K562 (cell line): ENCODE results near the gene OR14A16. TPM values are rescaled to one million over a fixed set of nuclear protein-coding genes. Genes with fewer than 3 reads are reported as not detected.

Experiments
- CEBPB ChIP-seq: fragments of 450-650 bp; IDR thresholded peaks from 2 replicates; pipeline ENCODE4 v1.6.1; 2016; ENCODE audit warnings: missing genetic modification characterization, missing compliant biosample characterization
- CHCHD3 ChIP-seq: fragments of 250-450 bp; sonication (Bioruptor Pico); IDR thresholded peaks from 2 replicates; pipeline ENCODE4 v2.1.2; 2022; ENCODE audit warnings: mild to moderate bottlenecking
- CREB1 ChIP-seq, 2 experiments: sonication (generic) in 1 of 2; formaldehyde crosslinking in 1 of 2; IDR thresholded peaks; 2 replicates each; pipeline versions ENCODE4 v1.6.1 to v1.8.0; 2012 to 2022; ENCODE audit warnings: inconsistent platforms in 1 of 2, mild to moderate bottlenecking in 1 of 2, missing genetic modification reagents in 1 of 2, moderate library complexity in 1 of 2
- FOSL1 ChIP-seq: fragments of 200-800 bp; sonication (Bioruptor generic); conservative IDR thresholded peaks from 2 replicates; pipeline ENCODE4 v1.6.1; 2016; ENCODE audit warnings: missing genetic modification characterization, missing compliant biosample characterization
- MITF ChIP-seq: IDR thresholded peaks from 2 replicates; pipeline ENCODE4 v1.6.1; 2014; ENCODE audit warnings: antibody characterized with exemption
- NFXL1 ChIP-seq: fragments of 450-650 bp; formaldehyde crosslinking; IDR thresholded peaks from 2 replicates; pipeline ENCODE4 v1.4.0; 2021; ENCODE audit warnings: mild to moderate bottlenecking
- NR1H2 ChIP-seq: sonication (generic); formaldehyde crosslinking; IDR thresholded peaks from 2 replicates; pipeline ENCODE4 v1.4.0; 2020; ENCODE audit warnings: mild to moderate bottlenecking, missing genetic modification reagents
- POLR2G ChIP-seq: fragments of 200-400 bp; formaldehyde crosslinking; IDR thresholded peaks from 2 replicates; pipeline ENCODE4 v1.6.1; 2017; ENCODE audit warnings: low read depth, mild to moderate bottlenecking, antibody characterized with exemption, low read length, moderate library complexity
- TAF7 ChIP-seq: fragments of 450-650 bp; IDR thresholded peaks from 2 replicates; pipeline ENCODE4 v1.6.1; 2016; ENCODE audit warnings: missing genetic modification characterization, missing compliant biosample characterization
- ZBED1 ChIP-seq: IDR thresholded peaks from 2 replicates; pipeline ENCODE4 v1.6.1; 2014
- ZBTB40 ChIP-seq, 2 experiments: fragments of 450-650 bp in 1 of 2; sonication (generic) in 1 of 2; formaldehyde crosslinking in 1 of 2; IDR thresholded peaks; 2 replicates each; pipeline versions ENCODE4 v1.7.1 to v1.9.0; 2016 to 2022; ENCODE audit warnings: inconsistent platforms in 1 of 2, mild to moderate bottlenecking in 1 of 2, missing genetic modification reagents in 1 of 2
- ZNF282 ChIP-seq: sonication (generic); formaldehyde crosslinking; IDR thresholded peaks from 2 replicates; pipeline ENCODE4 v1.8.1; 2023; ENCODE audit warnings: missing genetic modification reagents
- ZNF511 ChIP-seq: sonication (generic); formaldehyde crosslinking; IDR thresholded peaks from 2 replicates; pipeline ENCODE4 v1.8.0; 2022; ENCODE audit warnings: mild to moderate bottlenecking, missing genetic modification reagents
- ZNF785 ChIP-seq: fragments of 250-450 bp; sonication (Bioruptor Pico); IDR thresholded peaks from 2 replicates; pipeline ENCODE4 v1.4.0; 2020; ENCODE audit warnings: mild to moderate bottlenecking
- polyA plus RNA-seq, 8 experiments: library from polyadenylated mRNA; depleted of rRNA in 4 of 8; stranded (reverse) in 5 of 8; unstranded in 3 of 8; fragments of >200 nt; fragmentation: Nextera tagmentation in 2 of 8; fragmentation: Illumina TruSeq in 1 of 8; extraction: Ambion mirVana in 2 of 8; extraction: Trizol in 1 of 8; gene quantifications; 2 replicates each; pipeline versions ENCODE4 v1.2.1 to v1.2.3, GENCODE V29; 2011 to 2014; ENCODE audit warnings: inconsistent platforms in 1 of 8, missing spikeins in 1 of 8
- total RNA-seq, 7 experiments: library from RNA; depleted of rRNA in 6 of 7; stranded (reverse); fragments of >200 nt in 6 of 7; fragmentation: Illumina TruSeq in 2 of 7; extraction: Trizol in 2 of 7; gene quantifications; 2 replicates each; pipeline versions ENCODE4 v1.2.1 to v1.2.3, GENCODE V29; 2011 to 2021; ENCODE audit warnings: low replicate concordance in 1 of 7
- TF ChIP-seq, protein P1 (sequence below): fragments of 450-650 bp; IDR thresholded peaks from 2 replicates; pipeline ENCODE4 v1.6.1; 2016; ENCODE audit warnings: borderline replicate concordance

Gene OR14A16
- total and polyA plus RNA-seq, 9 of the 15 experiments (the other 6 are each of a cell fraction or from before 2014, with no cell fraction given) = not detected

DNA sequence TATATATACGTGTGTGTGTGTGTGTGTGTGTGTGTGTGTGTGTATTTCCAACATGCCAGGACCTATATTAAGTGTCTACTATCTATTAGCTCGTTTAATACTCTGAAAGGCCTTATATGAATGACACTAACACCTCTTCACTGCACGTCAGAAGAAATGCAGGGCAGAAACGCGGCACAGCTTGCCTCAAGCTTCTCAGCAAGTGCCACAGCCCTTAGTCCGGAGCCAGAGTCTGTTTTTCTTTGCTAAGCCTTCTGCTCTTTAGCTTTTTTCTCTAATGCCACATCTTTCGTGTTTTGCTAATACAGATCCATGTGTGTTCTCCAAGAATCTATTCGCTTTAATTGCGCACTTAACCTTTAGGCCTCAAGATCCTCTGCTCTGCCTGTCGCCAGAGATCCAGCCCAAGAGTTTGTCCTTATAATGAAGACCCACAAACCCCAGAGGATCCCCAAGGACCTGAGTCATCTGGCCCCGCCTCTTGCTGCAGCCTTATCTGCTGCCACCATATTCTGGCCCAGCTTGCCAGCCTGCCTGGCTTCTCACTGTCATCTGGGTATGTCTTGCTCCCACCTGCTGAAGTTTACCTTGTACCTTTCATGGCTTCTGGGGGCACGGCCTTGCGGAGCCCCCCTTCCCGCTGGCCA, 31.1 kb upstream of the OR14A16 start (continued):
- TF ChIP-seq CHCHD3 = no peak
- no peak for TF ChIP-seq CEBPB
- TF ChIP-seq ZNF785 = no peak
- no peak for TF ChIP-seq NR1H2
- TF ChIP-seq POLR2G = no peak
- TF ChIP-seq ZBED1 = no peak
- no peak for TF ChIP-seq NFXL1 (CRISPR knock-in tag)
- TF ChIP-seq, protein P1, sequence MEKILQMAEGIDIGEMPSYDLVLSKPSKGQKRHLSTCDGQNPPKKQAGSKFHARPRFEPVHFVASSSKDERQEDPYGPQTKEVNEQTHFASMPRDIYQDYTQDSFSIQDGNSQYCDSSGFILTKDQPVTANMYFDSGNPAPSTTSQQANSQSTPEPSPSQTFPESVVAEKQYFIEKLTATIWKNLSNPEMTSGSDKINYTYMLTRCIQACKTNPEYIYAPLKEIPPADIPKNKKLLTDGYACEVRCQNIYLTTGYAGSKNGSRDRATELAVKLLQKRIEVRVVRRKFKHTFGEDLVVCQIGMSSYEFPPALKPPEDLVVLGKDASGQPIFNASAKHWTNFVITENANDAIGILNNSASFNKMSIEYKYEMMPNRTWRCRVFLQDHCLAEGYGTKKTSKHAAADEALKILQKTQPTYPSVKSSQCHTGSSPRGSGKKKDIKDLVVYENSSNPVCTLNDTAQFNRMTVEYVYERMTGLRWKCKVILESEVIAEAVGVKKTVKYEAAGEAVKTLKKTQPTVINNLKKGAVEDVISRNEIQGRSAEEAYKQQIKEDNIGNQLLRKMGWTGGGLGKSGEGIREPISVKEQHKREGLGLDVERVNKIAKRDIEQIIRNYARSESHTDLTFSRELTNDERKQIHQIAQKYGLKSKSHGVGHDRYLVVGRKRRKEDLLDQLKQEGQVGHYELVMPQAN = no peak
- no peak for TF ChIP-seq CREB1 (IDR thresholded peaks at IDR 0.05)
- no peak for TF ChIP-seq CREB1 (CRISPR knock-in tag; IDR thresholded peaks at IDR 0.05)
- no peak for TF ChIP-seq MITF
- TF ChIP-seq ZBTB40 (IDR thresholded peaks at IDR 0.05) = 0 out of 2 replicates have a peak, but pooled peaks have one; percentile 12
- TF ChIP-seq ZBTB40 (CRISPR knock-in tag; IDR thresholded peaks at IDR 0.05) = no peak
- peak; percentile 89 for TF ChIP-seq FOSL1 (tag)
- no peak for TF ChIP-seq ZNF282
- no peak for TF ChIP-seq ZNF511 (CRISPR knock-in tag)
- TF ChIP-seq TAF7 = no peak
